ENCODE results near the gene RNU2-63P.
"Not testable (repeated sequence)": the region's sequence is repeated elsewhere in the genome, so short reads cannot be mapped to it uniquely, and the experiment has no call there.

RNU2-63P gene

DNA sequence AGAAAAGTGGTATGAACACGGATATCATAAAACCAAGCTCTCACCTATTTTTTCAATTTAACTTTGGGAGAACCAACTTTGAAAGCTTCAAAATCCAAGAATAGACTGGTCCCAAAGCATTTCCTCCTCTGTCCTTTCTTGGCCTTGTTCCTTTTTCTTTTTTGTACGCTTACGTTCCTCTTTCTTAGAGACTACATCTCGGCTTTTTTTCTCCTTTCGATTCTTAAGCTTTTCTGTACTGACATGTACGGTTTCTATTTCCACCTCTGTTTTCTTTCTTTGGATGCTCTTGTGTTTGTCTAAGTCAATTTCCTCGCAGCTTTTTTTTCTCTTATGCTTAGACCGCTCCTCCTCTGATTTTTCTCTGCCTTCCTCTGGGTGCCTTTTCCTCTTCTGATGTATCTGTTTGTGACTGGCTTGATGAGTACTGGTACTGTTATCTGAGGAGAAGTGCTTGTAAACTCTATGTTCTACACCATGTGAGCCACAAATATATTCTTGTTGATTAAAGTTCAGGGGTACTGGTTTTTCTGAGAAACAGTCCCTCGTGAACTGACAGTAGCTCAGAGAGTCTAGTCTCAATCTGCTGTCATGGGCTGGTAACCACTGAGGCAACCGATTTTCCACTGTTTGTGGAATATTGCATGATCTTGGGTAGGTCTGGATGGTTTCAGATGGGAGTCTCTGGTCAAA is 11.5 kb upstream of the RNU2-63P start:
- no peak for FAIRE-seq

DNA sequence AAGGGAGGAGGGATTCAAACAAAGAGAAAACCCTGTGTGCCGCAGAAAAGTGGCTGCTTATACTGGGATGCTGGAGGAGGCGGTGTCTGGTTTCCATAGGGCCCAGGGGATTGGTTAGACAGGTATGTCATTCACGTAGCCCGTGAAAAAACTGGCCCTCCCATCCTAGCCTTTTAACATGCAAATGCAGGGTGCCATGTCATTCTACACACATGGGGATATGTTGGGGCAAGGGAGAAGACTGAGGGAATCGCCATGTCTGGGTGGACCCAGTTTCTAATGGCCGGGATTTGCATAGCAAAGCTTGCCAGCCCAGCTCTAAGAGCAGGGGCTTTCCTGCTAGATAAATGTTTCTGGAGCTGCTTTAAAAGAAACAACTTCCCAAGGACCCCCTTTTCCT is 8.2 kb upstream of the RNU2-63P start:
- no peak for FAIRE-seq

DNA sequence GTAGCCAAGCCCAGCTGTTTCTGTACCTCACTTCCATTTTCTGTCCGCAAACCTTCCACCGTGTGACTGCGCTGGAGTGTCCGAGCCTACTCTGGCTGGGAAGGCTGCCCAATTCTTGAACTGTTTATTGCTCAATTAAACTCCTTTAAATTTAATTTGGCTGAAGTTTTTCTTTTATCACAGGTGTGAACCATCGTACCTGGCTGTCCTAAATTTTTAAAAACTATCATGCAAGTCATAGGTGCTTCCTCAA is 6.2 kb upstream of the RNU2-63P start:
- FAIRE-seq: no peak

DNA sequence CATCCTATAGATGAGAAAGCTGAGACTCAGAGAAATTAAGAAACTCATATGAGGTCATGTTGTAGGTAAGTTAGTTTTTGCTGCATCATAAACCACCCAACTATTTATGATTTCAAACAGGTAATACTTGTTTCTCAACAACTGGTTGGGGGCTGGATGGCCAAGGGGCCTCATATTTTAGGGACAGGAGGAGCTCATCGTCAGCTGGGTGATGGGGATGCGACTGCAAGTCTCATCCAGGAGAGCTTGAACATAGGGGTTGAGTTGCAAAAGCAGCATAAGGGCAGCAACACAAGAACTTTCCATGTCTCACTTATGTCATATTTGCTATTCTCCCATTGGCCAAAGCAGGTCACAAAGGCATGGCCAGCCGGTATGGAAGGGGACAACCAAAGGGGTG is 3.6 kb upstream of the RNU2-63P start:
- no peak for FAIRE-seq

DNA sequence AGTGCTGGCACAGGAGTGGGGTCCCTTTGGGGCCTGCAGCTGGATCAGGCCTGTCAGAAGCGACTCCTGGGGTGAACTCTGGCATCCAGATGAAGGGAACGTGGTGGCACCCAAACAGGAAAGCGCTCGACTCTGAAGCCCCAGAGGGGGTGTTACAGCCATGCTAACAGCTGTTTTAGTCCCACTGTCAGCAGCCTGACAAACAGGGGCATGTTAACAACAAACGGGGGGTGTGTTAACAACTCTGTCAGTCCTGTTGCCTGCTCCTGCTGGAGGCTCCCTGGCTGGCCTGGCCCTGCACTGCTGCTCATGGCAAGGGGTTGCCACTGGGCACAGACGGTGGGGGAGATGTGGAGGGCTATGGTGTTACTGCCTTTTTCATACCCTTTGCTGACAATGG is 2.6 kb upstream of the RNU2-63P start:
- FAIRE-seq: no peak

DNA sequence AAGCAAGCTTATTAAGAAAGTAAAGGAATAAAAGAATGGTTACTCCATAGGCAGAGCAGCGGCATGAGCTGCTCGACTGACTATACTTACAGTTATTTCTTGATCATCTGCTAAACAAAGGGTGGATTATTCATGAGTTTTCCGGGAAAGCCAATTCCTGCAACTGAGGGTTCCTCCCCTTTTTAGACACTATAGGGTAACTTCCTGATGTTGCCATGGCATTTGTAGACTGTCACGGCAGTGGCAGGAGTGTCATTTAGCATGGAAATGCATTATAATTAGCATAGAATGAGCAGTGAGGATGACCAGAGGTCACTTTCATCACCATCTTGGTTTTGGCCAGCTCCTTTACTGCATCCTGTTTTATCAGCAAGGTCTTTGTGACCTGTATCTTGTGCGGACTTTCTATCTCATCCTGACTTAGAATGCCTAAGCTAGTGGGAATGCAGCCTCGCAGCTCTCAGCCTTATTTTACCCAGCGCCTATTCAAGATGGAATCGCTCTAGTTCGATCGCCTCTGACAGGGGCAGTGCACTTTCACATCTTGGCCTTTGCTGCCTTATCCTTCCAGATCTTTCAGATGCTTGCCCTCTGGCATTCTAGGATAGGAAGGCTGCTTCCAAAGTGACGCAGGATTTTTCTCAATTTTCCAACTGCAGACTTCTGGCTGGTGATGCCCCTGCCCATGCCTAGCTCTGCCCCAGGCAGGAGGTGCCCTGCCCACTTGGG is 1.9 kb upstream of the RNU2-63P start:
- FAIRE-seq: not testable (repeated sequence)

DNA sequence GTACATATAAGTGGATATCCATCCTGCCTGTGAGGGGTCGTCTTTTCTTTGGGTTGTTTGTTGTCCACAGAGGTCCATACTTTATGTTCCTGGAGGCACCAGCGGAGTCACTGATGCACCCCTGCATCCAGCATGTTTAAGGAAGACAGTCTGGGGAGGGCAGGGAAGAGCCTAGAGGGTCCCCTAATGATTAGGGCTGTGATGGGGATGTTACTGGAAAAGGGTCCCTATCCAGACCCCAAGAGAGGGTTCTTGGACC is 1.4 kb upstream of the RNU2-63P start:
- FAIRE-seq: not testable (repeated sequence)

DNA sequence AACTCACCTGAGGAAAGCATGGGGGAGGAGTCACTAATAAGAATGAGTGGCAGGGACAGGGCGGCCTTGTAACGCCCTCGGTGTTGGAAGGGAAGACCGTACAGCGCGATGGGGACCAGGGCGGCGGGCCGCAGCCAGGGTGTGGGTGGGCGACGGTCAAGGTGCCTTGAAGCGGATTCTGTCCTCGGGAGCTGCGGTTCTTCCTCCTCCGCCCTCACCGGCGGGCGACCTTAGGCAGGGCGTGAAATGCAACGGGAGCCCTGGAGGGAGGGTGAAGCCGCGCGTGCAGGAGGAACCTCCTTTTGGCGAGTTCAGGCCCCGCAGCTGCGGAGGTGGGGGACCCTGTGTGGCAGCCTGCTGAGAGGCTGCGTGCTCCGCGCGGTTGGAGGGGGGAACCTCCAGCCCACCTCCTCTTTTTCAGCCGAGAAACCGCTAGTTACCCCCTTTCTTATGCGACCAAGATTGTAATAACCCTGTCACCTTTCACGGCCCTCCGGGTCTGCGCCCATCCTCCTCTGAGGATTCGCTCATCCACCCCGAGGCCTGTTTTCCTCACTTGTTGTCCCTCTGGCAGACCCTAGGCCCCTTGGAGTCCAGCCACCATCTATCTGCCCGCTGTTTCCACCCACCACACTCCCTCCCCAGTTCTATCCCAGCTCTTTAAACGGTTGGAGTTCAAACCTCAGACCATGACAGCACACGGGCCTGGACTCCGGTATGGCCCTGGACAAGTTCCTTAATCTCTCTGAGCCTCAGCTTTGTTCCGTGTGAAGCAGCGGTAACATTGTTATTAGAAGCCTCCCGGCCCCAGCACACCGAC is 823 bp upstream of the RNU2-63P start:
- FAIRE-seq: no peak

DNA sequence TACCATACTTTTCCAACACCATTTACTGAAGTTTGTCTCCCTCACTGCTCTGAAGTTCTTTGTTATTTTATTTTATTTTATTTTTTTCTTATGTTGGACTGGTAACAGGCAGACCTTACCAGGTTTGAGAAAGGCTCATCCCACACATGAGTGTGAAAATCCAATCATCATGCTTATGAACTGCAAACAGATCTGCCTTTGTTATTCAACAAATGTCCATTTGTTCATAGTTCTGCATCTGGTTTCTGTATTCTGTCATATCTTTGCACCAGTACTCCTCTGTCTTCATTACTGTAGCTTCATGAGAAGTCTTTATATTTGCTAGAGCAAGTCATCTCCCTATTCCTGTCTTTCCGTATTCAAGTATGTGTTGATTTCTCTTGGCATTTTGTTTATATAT is 5.3 kb downstream of the RNU2-63P start:
- FAIRE-seq: no peak

DNA sequence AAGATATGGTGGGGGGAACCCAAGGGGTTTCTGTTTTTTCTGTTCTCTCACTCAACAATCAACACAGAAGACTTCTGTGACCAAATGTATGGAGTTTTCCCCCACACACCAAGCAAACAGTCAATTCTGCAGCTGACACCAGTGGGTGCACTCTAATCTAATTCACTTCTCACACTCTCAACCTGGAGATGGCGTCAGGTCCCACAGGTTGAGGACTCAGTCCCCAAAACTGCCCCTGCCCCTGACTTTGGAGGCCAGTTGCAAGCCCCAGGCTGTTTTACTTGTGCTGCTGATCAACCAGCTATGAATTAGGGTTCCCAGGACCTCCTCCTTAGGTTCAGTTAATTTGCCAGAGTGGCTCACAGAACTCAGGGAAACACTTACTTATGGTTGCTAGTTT is 6.2 kb downstream of the RNU2-63P start:
- FAIRE-seq: no peak

DNA sequence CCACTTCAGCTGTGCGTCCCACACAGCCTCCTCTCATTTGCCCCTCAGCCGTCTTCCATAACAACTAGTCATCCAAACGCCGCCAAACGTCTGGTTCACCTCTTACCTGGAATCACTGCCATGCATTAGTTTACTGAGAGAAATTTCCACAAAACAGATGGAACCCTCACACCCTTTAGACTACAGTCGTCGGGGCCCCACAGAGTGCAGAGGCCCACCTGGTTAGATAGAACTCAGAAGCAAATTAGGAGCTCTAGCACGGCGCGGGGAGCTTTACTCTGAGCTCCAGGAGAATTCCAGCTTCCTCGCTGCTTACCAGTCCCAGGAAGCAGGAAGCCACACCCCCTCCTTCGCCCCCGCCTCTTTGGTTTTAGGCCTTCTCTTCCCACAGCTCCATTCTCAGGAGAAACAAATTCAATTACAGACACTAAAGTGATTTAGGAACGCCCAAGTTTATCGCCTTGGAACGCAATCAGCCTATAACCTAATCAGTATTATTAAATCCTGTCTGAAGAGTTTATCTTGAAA is 9.4 kb downstream of the RNU2-63P start:
- FAIRE-seq: no peak

DNA sequence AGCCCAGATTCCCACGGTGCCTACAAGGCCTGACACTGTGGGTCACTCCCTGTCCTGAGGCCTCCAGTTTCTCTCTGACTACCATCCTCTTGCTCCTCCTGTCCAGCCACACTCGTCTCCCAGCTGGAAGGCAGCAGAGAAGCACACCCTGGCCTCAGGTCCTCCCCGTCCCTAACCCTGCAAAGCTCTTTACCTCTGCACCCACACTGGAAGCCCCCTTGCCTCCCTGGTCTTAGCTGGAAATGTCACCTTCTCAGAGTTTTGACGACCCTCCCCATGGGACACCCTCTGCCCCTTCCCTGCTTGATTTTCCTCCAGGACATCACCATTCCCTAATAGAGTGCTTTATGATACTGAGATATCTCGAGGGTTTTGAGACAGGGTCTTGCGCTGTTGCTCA is 10.6 kb downstream of the RNU2-63P start:
- no peak for FAIRE-seq

DNA sequence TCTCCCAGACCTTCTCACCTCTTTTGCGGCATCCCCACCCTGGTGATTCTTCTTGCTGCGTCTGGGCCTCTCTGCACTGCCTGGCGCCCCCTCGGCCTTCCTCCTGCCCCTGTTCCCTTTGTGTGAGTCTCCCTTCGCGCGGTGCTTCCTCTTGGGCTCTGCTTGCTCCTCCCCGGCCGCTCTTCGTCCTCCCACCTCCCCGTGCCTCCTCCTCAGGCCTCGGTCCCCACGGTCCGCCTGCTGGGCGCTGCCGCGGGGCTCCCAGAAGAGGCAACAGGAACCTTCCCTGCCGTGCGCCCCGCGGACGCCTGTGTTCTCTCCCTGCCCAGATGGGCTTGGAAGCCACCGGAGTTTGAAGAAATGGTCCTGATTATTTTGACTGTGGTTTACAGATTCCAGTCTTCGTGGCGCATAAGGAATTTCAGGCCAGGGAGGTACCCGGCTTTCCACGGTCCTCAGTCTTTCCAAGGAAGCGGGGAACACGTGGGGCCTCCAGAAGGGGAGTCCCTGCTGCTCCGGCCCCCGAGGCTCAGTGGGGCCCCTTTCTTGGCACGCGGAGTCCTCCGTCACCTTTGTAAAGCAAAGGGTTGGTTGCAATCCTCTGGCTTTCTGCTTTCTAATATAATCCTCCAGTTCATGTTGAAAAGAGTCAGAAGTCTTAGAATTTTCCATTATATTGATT is 13.1 kb downstream of the RNU2-63P start:
- FAIRE-seq: no peak

DNA sequence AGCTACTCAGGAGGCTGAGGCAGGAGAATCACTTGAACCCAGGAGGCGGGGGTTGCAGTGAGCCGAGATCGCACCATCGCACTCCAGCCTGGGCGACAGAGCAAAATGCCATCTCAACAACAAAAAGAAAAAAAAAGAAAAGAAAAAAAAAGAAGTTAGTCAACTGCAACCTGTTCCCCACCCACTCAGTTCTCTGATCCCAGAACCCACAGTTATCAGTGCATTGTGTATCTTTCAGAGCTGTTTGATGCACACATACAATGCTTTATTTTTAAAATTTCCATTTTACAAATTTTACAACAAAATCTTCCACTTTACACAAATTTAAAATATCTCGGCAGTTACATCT is 14.0 kb downstream of the RNU2-63P start:
- FAIRE-seq: no peak

DNA sequence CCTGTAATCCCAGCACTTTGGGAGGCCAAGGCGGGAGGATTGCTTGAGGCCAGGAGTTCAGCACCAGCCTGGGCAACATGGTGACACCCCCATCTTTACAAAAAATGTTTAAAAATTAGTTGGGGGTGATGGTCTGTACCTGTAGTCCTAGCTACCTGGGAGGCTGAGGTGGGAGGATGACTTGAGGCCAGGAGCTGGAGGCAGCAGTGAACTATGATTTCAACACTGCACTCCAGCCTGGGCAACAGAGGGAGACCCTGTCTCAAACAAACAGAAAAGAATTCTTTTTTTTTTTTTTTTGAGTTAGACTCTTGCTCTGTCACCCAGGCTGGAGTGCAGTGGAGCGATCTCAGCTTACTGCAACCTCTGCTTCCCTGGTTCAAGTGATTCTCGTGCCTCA is 15.9 kb downstream of the RNU2-63P start:
- not testable (repeated sequence) for FAIRE-seq

DNA sequence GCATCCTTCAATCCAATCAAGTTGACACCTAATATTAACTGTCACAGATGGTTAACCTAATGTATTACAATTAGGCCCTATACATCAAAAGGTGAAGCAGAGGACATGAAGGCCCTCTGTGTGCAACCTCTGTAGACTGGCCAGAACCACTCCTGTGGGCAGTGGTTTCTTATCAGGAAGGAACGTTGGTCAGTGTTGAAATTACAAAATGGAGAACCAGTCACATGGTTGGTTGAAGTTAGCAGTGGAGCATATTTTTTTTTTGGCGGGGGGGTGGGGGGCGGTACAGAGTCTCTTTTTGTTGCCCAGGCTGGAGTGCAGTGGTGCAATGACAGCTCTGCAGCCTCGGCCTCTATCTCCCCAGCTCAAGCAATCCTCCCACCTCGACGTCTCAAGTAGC is 19.8 kb downstream of the RNU2-63P start:
- no peak for FAIRE-seq

DNA sequence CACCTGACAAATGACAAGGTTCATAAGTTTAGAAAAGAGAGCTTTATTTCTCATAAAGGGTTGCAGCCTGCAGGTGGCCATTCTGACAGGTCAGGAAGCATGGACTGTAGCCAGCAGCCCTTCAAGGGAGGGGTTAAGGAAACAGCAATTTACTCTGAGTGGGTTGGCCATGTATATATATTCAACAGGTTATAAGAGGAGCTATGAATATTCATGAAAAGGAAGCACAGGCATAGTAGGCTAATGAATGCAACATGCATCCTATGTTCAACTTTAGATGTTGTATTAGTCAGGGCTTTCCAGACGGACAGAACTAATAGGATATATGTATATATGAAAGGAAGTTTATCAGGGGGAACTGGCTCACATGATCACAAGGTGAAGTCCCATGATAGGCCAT is 20.6 kb downstream of the RNU2-63P start:
- no peak for FAIRE-seq

DNA sequence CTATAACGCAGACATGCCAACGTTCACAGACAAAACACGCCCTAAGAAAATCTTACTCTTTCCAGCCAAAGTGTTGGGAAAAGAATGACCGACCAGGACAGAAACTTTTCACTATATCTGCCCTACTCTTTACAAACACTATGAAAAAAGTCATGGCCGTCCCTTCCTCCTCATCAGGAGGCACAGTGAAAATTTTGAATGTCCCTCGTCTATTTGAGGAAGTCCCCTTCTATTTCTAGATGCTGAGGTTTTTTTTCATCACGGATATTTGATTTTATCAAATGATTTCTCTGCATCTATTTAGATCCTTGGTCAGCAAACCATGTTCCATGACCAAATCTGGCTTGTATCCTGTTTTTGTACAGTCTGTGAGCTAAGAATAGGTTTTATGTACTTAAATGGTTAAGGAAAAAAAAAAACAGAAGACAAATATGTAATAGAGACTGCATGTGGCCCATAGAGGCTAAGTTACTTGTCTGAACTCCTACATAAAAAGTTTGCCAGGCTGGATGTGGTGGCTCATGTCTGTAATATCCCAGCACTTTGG is 22.0 kb downstream of the RNU2-63P start:
- FAIRE-seq: not testable (repeated sequence)

DNA sequence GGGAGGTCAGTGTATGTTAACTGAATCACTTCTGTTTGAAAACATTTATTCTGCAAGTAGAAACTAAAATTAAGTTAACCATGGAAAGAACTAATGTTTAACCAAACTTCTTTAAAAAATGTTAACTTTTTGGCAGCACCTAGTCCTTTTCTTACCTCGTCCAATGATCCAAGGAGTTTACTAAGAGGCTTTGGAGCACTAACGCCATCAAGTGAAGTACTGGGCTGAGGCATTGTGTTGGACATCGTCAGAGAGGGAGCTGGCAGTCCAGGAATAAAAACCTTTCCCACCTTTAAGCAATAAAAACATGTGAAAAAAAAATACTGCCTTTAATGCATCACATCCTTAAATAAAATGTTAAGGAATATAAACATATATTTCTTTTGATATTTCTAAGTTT is 23.8 kb downstream of the RNU2-63P start:
- not testable (repeated sequence) for FAIRE-seq

DNA sequence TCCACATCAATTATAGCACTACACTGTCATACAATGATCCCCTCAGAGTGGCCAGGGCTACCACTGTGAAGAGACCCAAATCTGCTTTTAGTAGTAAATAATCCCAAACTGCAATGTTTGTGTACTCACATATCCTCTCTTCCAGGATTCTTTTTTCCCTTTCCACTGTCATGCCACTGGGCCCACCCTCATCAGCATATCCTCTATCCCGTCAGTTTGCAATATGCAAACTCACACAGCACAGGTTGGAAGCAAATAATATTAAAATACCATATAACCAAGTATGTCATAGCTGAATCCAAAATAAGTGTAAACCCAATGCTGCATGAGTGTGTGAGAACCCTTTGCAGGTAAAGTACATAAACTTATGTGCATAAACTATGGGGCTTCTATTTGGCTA is 28.9 kb downstream of the RNU2-63P start:
- not testable (repeated sequence) for FAIRE-seq

DNA sequence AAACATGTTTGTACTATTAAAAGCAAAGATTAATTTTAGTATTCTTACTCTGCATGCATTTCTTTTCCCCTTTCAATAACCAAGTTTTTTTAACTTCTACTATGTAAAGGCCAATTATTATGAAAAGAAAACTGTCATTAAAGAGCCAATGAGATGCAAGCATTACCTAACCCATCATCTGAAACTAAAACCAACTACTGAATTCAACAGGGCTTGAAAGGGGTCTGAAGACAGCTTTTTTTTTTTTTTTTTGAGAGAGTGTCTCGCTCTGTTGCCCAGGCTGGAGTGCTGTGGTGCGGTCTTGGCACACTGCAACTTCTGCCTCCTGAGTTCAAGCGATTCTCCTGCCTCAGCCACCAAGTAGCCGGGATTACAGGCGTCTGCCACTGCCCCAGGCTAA is 30.4 kb downstream of the RNU2-63P start:
- FAIRE-seq: not testable (repeated sequence)

DNA sequence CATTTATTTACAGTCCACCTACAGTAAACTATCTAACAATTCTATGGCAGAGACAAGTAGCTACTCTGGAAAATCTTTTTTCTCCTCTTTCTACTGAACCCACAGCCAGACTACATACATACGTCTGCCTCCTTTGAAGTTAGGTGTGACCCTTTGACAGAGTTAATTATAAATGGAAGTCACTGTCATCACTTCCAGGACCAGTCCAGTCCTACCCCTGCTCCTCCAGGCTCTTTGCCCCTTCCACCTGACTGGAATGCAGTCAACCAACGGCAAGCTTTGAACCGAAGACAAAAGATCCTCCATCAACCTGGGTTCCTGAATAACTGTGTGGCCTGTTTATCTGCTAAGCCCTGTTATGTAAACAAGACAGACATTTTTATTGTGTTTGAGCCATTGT is 35.2 kb downstream of the RNU2-63P start:
- FAIRE-seq: not testable (repeated sequence)

DNA sequence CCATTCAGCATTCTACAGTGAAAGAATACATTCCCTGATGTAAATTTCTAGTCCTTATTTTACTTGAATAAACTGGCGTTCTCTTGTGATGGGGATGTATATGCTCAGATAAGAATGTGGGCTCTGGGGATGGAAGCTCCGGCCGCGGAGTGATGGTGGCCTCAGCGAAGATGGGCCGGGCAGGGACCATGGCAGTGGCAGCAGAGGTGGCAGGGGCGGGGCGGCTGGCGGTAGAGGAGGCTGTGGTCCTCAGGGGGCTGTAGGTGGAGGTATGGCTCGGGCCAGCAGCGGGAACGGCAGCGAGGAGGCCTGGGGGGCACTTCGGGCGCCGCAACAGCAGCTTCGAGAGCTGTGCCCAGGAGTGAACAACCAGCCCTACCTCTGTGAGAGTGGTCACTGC is 44.0 kb downstream of the RNU2-63P start:
- FAIRE-seq: not testable (repeated sequence)

Measured in islet of Langerhans (tissue), 1 donor.